ENCODE results near the gene STAT1.

- TF ChIP-seq CTCF (IDR thresholded peaks at IDR 0.05) (no peak), POLR2A (IDR thresholded peaks at IDR 0.05) (no peak)
These were observed 43.0 kb downstream of the STAT1 start for GRCh38 chr2:190970873-190971506.

All from vagina (tissue), 2 donors.